ENCODE data around the gene PLIN1. TPM values are rescaled to one million over a fixed set of nuclear protein-coding genes. Genes with fewer than 3 reads are reported as not detected.

Gene PLIN1
- total RNA-seq, 1 donor from 2014 or later, result 0.07 TPM

DNA sequence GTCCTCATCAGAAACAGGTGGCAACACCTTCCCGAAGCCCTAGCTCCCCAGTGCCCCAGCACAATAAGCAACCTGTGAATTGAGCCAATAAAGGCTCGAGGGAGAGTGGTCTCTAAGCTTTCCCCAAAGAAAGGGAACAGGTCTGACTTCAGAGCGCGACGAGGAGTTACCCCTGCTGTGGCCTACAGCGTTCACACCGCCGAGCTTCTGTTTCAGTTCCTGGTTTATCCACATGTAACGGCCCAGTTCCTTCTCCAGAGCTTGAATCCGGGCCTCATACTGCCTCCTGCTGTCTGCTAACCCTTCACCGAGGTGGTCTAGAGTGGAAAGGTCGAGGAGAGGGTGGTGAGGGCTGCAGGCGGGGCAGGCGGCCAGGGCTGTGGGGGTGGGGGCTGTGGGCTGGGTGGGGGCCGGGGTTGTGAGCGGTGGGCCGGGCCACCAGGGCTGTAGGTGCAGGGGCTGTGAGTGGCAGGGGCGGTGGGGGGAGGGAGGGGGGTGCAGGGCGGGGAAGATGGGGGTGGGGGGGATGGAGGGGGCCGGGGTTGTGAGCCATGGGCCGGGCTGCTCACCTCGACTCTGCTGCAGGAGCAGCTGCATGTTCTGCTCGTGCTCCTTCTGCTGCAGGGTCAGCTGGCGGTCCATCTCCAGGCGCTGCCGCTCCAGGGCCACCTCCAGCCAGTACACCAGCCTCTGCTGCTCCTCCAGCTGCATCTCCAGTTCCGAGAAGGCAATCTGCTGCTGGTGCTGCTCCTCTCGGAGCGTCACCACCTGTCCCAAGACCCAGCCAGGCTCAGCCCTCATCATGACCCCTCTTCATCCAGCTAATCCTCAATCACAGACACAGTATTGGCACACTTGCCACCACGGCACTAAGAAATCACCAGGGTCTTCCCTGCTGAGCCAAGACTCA is 50.1 kb downstream of the PLIN1 start:
- no peak for DNase-seq (ENCODE audit: low read depth, low spot score)

DNA sequence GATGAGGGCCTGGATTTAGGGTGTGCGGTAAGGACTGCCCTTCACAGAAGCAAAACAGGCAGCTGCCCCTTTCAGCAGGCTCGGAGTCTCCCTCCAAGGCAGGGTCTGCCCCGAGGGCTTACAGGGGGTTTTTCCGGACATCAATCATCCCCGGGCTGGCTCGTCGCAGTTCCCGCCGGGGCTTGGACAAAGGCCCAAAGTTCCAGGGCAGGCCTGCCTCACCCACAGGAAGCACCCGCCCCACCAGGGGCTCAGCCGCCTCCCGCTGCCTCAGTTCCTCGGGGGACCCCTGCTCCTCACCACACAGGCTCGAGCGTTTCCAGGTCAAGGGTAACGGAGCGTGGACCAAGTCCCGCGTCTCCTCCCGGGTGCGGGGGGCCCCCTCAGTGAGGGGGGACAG is 50.9 kb downstream of the PLIN1 start:
- DNase-seq (ENCODE audit: low read depth, low spot score), result no peak

DNA sequence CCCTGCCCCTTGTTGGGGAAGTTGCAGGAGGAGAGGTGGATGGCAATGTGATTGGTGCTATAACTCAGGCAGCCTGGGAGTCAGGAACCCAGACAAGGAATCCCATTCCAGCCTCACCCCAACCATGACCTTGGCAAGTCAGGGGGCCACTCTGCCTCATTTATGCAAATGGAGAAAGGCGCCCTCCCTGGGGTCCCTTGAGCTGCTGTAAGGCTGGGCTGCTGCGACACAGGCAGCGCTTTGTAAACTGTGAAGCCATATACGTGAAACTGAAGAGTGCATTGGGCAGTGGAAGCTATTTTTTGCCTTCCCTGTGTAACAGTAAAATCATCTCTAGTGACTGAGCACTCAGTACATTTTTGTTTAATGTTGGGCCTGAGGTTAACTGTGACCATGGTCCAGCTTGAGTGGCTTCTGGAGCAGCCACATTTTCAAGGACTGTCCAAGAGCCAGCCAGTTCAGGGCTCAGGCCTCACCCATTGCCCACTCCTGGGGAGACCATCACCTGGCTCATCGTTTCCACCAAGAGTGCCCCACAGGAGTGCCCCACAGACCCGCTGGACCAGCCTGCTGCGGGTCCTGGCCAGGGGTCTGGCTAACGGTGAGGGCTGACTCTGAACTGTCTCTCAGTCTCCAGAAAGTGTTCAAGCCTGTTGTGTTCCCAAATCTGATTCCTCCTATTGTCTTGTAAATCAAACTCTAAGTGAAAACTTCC is 51.8 kb downstream of the PLIN1 start:
- DNase-seq (ENCODE audit: low read depth, low spot score), result no peak

DNA sequence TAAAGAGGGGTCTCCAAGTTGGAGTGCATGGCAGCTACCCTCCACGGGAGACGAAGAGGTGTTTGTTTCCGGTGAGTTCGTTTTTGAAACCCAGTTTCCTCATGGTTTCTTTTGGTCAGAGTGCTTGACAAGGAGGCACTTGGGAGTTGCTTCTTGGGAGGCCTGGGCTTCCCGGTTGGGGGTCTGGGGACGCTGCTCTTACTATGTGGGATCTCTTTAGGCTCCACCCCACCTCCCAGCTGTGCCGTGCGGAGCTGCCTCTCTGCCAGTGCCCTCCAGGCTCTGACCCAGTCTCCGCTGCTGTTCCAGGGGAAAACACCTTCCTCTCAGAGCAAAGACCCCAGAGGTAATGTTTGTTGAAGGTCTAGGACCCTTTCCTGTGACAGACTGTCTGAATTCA is 53.5 kb downstream of the PLIN1 start:
- DNase-seq (ENCODE audit: low read depth, low spot score), result no peak

DNA sequence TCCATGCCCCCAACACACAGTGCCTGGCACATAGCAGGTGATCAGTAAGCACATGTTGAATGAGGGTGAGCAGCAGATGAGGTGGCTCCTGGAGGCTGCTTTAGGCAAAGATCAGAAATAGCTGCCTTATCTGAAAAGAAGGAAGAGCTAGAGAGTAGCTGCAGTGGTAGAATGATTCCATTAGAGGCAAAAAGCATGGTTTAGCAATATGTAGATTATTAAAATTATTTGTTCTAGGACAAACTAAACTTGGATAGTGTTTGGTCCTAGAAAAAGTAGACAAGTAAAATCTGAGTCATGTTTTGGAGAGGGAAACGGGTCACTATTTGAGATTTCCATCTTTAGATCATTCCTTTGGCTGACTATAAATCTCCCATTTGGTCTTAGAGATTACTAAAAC is 56.0 kb downstream of the PLIN1 start:
- no peak for DNase-seq (ENCODE audit: low read depth, low spot score)

DNA sequence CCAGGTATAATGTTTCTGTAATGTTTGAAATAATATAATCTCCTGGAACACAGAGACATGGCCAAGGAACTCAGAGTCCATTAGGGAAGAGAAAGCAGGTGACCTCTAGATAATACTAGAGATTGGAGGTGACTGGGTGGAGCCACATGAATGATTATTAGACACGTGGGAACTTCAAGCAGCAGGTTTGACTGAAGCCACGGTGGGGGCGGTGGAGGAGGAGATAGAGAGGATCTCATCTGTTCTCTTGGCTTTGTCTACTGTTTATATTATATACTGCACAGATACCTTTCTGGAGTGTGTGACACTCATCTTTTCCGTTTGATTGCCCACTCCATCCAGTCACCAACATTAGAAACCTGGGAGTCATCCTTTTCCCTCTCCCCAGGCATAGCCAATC is 57.6 kb downstream of the PLIN1 start:
- no peak for DNase-seq (ENCODE audit: low read depth, low spot score)

DNA sequence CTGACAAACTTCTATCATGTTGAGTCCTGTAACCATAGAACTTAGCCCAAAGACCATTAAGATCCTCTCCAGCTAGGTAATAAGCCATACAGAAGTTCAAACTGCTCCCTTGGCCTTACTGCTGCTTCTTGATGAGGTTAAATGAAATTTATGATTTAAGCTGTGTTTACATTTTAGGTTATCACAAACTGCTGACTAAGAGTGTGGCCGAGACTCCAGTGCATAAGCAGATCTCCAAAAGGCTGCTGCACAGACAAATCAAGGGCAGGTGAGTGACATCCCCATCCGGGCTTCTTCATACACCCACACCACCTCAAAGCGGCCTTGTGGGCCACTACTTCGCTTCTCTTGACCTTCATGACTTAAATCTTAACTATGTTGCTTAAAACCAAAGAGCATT is 62.9 kb downstream of the PLIN1 start:
- no peak for DNase-seq (ENCODE audit: low read depth, low spot score)

DNA sequence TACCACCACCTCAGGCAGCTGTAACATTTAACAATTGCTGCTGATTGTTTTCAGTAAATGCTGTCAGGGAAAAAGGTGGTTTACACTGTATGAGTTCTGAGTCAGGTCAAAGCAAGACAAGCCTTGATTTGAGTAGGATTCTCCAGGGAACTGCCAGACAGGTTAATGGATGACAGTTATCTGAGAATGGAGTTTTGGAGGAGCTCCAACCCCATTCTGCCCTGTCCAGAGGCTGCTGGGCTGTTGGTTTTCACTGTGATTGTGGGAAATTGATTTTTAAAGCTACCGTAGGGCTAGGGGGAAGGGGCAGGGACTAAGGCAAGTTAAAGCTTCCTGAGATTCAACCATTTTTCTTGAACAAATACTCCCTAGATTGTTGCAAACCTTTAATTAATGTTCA is 64.0 kb downstream of the PLIN1 start:
- no peak for DNase-seq (ENCODE audit: low read depth, low spot score)

Other genes with a start within 250 kb of the PLIN1 start
- gene RHCG, start 182.8 kb downstream of the PLIN1 start, total RNA-seq, result not detected in 2 replicates
- gene TICRR, start 103.9 kb downstream of the PLIN1 start, total RNA-seq, result 3.2 and 9.2 TPM in 2 replicates
- gene KIF7, start 23.9 kb downstream of the PLIN1 start, total RNA-seq, result 7.5 and 10.9 TPM in 2 replicates
- 4.7 and 7.5 TPM in 2 replicates for gene PEX11A, start 11.4 kb upstream of the PLIN1 start, total RNA-seq
- under 0.01 and 0.07 TPM in 2 replicates for gene WDR93, start 11.4 kb upstream of the PLIN1 start, total RNA-seq
- 0.46 TPM in 2 replicates for gene MESP1, start 71.9 kb upstream of the PLIN1 start, total RNA-seq
- 0.14 TPM in 1 of 2 replicates, not detected in the other for gene MESP2, start 97.0 kb upstream of the PLIN1 start, total RNA-seq
- 35.6 and 41.0 TPM in 2 replicates for gene ANPEP, start 135.5 kb upstream of the PLIN1 start, total RNA-seq
- gene AP3S2, start 214.6 kb upstream of the PLIN1 start, total RNA-seq, result 19.5 and 35.1 TPM in 2 replicates
- 12.5 and 13.0 TPM in 2 replicates for gene ARPIN, start 233.6 kb upstream of the PLIN1 start, total RNA-seq

Data from pulmonary artery endothelial cell (primary cell).